WERI-Rb-1 (cell line): ENCODE data around the gene NOLC1.

Source experiments
- DNase-seq: peaks from one replicate; pipeline ENCODE4 v3.0.0-alpha.2; 2020
- H3K27ac ChIP-seq: fragments of 250-450 bp; sonication (Bioruptor Pico); 2 replicates; pipeline ENCODE4 v1.5.1; 2020; ENCODE audit warnings: mild to moderate bottlenecking, moderate library complexity
- H3K27me3 ChIP-seq: fragments of 250-450 bp; sonication (Bioruptor Pico); 2 replicates; pipeline ENCODE4 v1.5.1; 2021; ENCODE audit warnings: mild to moderate bottlenecking, low read depth, moderate library complexity; ENCODE audit not compliant: insufficient read depth, severe bottlenecking
- H3K36me3 ChIP-seq: fragments of 250-450 bp; sonication (Bioruptor Pico); 2 replicates; pipeline ENCODE4 v1.5.1; 2020; ENCODE audit warnings: mild to moderate bottlenecking, moderate library complexity
- H3K4me3 ChIP-seq: 2 replicates; pipeline ENCODE4 v1.5.1; 2011; ENCODE audit warnings: low read depth, mild to moderate bottlenecking, control low read depth, low read length
- H3K9me3 ChIP-seq: fragments of 250-450 bp; sonication (Bioruptor Pico); 2 replicates; pipeline ENCODE4 v1.5.1; 2021; ENCODE audit warnings: mild to moderate bottlenecking, moderate library complexity; ENCODE audit not compliant: severe bottlenecking
- CTCF ChIP-seq: IDR thresholded peaks from 2 replicates; pipeline ENCODE4 v1.5.1; 2011; ENCODE audit warnings: low read depth, mild to moderate bottlenecking, control low read depth, inconsistent platforms, low read length

NOLC1 gene

GRCh38 chr10:102147561-102147960 lies 4.6 kb upstream of the NOLC1 start:
- Histone ChIP-seq H3K27ac (no peak overlapping the region), H3K27me3 (no peaks in the 10 kb centered on the region), H3K9me3 (no peaks in the 10 kb centered on the region), H3K36me3 (peaks cover 82% of the 10 kb centered on the region), H3K4me3 (no peak overlapping the region)
- no peak for TF ChIP-seq CTCF
- DNase-seq, result no peak

- H3K27ac ChIP-seq, result no peak overlapping the region
- peaks cover 75% of the 10 kb centered on the region for H3K36me3 ChIP-seq
- no peak overlapping the region for H3K4me3 ChIP-seq
- H3K9me3 ChIP-seq, result no peaks in the 10 kb centered on the region
- no peak for DNase-seq
- no peaks in the 10 kb centered on the region for H3K27me3 ChIP-seq
- TF ChIP-seq CTCF, result no peak
These were observed 3.9 kb upstream of the NOLC1 start for GRCh38 chr10:102148275-102148674.

GRCh38 chr10:102150970-102151773 lies 1.0 kb upstream of the NOLC1 start:
- no peak for TF ChIP-seq CTCF
- H3K27me3 ChIP-seq, result no peaks in the 10 kb centered on the region
- H3K27ac ChIP-seq, result peak overlapping the region; percentile 82
- no peak for DNase-seq
- no peak overlapping the region for H3K4me3 ChIP-seq
- no peaks in the 10 kb centered on the region for H3K9me3 ChIP-seq
- H3K36me3 ChIP-seq, result peaks cover 74% of the 10 kb centered on the region

- DNase-seq, result no peak
- H3K9me3 ChIP-seq, result no peaks in the 10 kb centered on the region
- H3K36me3 ChIP-seq, result peaks cover 74% of the 10 kb centered on the region
- peak overlapping the region; percentile 99 for H3K4me3 ChIP-seq
- H3K27me3 ChIP-seq, result no peaks in the 10 kb centered on the region
- TF ChIP-seq CTCF, result no peak
- peak overlapping the region; percentile 76 for H3K27ac ChIP-seq
These were observed 329 bp downstream of the NOLC1 start for GRCh38 chr10:102152545-102152890.

GRCh38 chr10:102153093-102153620 lies 968 bp downstream of the NOLC1 start:
- Histone ChIP-seq H3K4me3 (peak overlapping the region; percentile 99), H3K36me3 (peaks cover 74% of the 10 kb centered on the region), H3K27ac (peak overlapping the region; percentile 76), H3K27me3 (no peaks in the 10 kb centered on the region), H3K9me3 (no peaks in the 10 kb centered on the region)
- DNase-seq, result no peak
- TF ChIP-seq CTCF, result no peak
